T follicular helper cell (primary cell): Measurements from ENCODE around the gene LOXL4.
"Not testable (repeated sequence)": the region's sequence is repeated elsewhere in the genome, so short reads cannot be mapped to it uniquely, and the experiment has no call there.

Experiments
- DNase-seq: peaks from one replicate; pipeline ENCODE4 v3.0.0-alpha.2; 2020; ENCODE audit warnings: low read depth

The LOXL4 gene

DNA sequence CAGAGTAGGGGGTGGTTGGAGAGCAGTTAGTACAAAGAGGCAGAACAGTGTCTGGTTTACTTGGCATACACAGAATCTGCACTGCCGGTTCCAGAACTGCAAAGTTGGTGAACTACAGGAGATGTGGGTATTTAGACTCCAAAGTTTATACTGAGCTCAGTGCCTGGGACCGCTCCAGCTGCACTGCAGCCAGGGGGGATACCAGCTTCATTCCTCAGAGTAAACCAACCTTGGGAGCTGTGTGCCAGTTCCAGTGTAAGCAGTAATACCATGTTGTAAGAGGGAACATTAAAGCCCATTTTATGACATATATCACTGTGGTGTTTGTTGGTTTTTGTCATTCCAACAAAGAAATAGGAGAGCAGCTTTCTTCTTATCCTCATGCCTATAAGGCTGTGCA lies 23.4 kb downstream of the LOXL4 start:
- DNase-seq, result no peak

DNA sequence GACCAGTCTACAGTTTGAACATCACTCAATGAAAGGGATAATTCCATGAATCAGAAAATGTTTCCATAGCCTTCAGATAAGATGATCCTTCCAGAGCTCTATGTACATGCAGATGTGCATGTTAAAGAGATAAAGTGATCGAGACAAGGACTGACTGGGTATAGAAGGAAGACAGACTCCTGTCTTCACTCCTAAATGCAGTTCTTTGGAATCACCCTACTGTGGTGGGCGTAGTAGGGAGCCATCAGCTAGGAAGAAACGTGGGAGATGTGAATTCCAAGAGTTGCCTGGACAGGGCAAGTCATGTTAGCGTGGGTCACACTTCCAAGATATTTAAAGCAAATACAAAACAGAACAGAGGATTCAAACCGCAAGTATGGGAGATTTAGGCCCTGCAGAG lies 23.9 kb downstream of the LOXL4 start:
- no peak for DNase-seq

DNA sequence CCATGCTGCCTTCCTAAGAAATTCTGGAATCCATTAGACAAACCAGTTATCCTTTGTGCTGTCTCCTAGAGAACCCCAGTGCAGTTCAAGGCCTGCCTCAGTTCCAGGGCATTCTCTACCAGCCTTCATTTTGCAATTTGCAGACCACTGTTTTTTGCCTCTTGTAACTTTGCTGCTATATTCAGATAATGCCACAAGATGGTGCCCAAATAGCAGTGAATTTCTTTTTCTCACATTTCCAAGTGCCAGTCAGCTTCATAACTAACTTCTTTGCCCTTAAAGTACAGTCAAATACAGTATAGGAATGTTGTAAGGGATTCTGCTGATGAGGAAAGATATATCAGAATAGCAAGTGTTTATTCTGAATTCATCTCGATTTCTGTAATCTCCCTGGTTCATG lies 25.2 kb downstream of the LOXL4 start:
- DNase-seq, result no peak

DNA sequence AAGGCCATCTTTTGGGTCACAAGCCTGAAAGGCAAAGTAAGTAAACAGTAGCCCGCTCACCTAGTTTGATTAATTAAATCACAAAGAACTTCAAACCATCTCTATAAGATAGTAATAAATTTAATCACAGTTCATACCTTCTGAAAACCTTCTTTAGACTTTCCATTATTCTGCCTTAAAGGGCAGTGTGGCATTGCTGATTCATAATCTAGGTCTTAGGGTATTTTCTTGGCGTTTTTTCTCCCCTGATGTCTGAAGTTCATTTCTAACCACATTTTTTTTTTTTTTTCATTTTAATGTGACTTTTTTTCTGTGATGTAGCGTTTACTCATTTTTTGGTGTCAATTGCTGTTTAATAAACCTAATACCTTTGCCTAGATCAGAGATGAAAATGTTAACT lies 27.5 kb downstream of the LOXL4 start:
- no peak for DNase-seq

DNA sequence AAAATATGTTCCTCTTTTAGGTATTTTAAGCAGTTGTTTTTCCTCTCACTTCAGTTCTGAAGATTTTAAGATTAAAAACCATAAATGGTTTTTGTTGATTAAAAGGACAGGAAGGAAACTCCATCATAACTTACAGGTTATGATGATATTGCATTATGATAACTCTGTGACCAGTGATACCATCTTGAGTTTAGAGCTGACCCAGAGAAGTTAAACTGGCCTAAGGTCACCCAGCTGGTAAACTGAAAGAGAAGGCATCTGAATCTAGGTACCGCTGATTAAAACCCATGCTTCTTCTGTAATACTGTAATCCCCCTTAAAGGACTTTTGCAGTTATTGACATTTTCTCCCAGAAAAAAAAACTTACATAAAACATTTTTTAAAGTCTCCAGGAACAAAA lies 29.6 kb downstream of the LOXL4 start:
- no peak for DNase-seq

DNA sequence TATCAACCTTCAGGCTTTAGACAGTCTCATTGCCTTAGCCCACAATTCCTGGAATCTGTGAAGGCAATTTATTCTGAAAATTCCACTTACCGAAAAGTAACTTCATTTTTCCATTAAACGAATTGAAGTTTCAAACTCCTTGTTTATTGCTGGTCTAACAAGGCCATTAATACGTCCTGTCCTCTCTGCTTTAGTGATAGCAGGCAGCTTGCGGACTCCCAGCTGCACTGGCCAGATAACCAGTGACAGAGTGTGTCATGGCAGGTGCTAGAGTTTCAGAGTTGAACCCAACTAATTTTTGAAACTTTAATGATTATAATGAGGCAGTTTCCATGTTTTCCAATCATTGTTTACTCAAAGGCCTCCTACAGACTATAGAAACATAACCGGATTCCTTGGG lies 31.1 kb downstream of the LOXL4 start:
- no peak for DNase-seq

DNA sequence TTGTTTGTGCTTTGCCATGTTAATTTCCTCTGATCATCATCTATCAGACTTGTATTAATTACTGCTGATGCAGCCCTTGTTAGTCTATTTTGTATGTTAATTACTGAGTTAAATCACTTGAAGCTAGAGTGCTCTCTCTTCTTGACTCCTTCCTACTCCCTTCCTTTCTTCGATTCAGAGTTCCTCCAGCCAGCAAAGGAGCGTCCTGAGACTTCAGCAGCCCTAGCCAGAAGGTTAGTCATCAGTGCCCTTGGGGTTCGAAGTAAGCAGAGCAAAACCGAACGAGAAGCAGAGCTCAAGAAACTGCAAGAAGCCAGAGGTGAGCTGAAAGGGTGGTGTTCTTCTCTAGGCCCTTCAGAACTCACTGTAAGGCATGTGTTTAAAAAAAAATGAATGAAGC lies 32.1 kb downstream of the LOXL4 start:
- DNase-seq, result no peak

DNA sequence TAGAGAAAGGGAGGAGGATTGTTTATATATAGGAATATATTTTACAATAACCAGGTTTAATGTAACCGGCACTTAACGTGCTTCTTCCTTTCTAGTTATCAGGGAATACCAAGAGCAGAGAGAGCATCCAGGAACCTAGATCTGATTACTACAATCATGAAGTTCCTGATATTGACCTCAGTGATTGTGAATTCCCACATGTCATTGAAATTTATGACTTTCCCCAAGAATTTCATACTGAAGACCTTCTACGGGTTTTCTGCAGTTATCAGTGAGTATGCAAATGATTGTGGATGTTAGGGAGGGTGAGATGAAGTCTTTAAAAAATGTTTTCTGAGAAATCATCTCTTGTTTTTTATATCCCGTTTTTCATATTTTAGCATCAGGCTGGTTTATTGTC lies 36.6 kb downstream of the LOXL4 start:
- no peak for DNase-seq

DNA sequence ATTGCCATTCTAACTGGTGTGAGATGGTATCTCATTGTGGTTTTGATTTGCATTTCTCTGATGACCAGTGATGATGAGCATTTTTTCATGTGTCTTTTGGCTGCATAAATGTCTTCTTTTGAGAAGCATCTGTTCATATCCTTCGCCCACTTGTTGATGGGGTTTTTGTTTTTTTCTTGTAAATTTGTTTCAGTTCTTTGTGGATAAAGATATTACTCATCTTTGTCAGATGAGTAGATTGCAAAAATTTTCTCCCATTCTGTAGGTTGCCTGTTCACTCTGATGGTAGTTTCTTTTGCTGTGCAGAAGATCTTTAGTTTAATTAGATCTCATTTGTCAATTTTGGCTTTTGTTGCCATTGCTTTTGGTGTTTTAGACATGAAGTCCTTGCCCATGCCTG lies 39.7 kb downstream of the LOXL4 start:
- DNase-seq, result not testable (repeated sequence)

DNA sequence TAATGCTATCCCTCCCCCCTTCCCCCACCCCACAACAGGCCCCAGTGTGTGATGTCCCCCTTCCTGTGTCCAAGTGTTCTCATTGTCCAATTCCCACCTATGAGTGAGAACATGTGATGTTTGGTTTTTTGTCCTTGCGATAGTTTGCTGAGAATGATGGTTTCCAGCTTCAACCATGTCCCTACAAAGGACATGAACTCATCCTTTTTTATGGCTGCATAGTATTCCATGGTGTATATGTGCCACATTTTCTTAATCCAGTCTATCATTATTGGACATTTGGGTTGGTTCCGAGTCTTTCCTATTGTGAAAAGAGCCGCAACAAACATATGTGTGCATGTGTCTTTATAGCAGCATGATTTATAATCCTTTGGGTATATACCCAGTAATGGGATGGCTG lies 40.3 kb downstream of the LOXL4 start:
- not testable (repeated sequence) for DNase-seq

DNA sequence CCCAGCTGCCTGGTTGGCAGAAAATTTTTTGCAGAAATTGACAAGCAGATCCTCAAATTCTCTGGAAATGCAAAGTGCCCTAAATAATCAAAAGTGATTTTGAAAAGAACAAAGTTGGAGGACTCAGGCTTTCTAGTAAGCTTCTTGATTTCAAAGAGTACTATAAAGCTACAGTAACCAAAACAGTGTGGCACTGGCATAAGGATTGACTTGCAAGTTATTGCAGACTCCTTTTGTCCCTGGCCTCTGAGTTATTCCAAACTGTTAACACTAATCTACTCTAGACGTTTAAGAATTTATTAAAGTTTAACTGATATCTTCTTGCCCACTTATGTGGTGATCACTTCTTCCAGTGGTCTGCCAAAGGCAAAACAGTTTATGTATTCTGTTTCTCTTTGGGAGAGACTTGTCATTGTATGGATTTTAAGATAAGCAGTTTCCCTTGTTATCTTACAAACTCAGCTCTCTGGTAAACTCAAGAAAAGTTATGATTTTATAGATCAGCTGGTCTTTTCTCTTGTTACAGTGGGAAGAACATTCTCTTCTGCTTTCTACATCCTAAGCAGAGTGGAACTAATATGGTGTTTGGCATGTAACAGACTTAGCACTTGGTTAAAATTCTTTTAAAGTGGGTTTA lies 41.4 kb downstream of the LOXL4 start:
- DNase-seq, result no peak

DNA sequence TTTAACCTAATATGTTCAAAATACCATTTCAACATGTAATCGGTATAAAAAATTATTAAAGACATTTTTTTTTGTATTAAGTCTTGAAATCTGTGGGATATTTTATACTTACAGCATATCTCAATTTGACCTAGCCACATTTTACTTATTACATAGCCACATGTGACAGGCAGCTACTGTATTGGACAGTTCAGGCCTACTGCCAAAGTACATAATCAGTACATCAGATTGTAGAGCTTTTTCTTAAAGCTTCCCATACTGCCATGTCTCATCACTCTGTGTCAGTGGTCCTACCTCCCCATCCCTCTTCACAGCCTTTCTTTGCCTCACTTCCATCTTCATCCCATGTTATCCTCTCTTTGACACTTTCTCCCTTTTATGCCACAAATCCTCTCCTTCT lies 43.0 kb downstream of the LOXL4 start:
- DNase-seq, result no peak

DNA sequence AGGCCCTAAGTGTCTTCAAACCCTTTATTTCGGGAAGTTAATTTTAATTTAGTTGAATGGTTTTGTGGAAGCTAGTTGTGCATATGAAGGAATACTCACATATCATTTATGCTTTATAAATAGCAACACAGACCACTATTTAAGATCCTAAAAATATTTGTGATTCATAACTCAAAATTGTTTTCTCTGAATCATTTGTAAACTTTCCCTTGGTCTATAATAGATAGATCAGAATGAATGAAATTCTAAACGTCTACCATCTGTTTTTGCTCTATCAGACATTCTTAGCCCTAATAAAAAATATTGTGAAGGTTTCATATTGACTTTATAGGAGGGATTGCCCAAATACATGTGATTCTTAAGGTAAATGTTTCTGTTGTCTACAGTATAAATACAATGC lies 43.5 kb downstream of the LOXL4 start:
- DNase-seq, result no peak

DNA sequence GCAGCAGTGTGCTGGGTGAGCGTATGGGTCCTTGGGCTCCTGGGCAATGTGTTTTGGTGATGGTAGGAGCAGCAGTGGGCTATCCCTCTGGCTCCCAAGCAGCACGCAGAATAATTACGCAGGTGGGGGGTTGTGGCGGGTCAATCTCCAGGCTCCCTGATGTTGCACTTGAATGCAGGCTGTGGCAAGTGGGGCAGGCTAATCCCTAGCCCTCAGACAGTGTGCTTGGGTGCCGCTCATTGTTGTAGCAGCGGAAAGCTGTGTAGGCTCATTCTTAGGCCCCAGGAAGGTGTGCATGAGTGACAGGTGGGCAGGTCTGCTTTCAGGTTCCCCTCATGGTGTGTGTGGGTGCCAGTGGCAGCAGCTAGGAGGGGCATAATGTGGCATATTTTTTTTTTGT lies 44.1 kb downstream of the LOXL4 start:
- no peak for DNase-seq

DNA sequence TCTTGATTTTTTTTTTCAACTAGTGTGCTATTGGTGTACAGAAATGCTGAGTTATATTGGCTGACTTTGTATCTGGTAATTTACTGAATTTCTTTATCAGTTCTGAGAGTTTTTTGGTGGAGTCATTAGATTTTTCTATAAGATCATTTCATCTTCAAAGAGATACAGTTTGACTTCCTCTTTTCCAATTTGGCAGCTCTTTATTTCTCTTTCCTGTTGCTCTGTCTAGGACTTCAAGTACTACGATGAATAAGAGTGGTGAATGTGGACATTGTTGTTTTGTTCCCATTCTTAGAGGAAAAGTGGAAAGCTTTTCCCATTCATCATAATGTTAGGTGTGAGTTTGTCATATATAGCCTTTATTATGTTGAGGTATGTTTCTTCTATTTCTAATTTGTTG lies 50.2 kb downstream of the LOXL4 start:
- no peak for DNase-seq

DNA sequence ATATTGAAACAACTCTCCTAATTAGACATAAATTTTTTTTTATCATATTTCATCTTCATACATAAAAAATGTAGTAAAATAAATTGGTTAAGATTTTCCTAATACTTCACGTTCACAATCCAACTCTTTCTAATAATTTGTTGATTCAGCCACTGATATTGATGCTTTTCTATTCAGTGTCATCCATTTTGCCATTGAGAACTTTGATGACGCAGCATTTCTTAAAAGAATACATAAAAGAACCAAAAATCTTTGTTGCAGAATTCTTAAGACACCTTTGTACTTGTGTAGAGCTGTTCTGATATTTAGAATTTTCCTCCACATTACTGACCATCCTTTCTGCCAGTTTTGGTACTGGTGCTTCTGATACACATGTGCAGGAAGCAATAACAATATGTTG lies 52.6 kb downstream of the LOXL4 start:
- no peak for DNase-seq

DNA sequence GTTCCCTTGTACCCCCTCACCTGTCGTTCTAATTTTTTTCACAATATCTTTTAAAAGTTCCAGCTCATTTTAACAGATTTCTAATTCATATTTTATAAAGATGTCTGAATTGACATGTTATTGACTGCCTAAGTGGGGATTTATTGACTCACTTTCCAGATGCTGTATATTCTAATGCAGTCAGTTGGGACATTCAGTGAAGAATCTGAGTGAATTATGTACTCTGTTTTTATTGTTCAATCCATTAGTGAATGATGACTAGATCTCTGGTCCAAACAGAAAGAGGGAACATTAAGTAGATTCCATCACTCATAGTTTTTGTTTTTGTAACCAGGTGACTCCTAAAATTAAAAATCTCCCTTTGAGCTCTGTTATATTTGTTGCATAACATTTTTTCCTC lies 54.3 kb downstream of the LOXL4 start:
- DNase-seq, result no peak

DNA sequence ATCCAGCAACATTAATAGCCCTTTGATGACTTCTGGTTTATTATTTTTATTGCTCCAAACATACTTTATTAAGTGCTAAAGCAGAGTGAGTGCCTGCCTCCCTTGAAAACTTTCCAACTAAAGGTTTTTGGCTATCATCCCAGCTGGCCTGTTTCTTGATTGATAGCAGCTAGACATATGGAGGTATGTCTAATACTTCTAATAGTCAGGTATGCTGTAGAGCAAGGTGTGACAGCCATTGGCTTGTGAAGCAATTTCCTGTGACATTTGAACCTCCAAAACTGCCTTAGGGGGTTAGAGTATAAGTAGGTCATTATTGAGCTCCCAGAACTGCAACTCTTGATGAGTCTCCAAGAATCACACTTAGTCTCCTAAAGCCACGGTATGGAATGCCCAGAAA lies 55.8 kb downstream of the LOXL4 start:
- no peak for DNase-seq

DNA sequence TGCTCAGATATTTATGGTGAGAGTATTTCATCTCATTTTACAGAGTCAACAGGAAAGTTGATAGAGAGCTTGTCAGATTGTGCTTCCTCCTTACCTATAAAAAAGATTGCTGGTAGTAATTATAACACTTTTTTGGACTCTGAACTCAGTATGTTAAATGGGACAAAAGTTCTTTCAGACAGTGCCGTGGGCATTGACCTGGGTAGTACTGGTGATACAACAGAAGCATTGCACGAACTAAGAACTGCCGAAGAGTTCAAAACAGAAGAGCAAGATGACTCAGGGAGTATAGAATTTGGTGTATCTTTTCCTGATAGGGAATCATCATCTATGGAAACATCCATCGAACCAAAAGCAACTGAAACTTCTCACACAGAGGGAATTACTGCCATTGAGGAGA lies 58.6 kb downstream of the LOXL4 start:
- no peak for DNase-seq

DNA sequence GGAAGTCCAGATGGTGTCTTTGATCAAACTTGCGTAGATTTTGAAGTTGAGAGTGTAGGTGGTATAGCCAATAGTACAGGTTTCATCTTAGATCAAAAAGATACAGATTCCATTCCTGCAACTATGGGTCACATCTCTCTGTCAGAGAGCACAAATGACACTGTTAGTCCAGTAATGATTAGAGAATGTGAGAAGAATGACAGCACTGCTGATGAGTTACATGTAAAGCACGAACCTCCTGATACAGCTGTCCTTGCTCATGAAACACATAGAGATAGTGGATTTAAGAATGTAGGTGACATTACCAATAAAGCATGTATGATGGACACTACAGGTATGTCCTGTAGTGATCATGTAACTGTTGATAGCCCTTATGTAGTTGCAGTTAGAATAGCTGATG lies 59.1 kb downstream of the LOXL4 start:
- DNase-seq, result no peak

DNA sequence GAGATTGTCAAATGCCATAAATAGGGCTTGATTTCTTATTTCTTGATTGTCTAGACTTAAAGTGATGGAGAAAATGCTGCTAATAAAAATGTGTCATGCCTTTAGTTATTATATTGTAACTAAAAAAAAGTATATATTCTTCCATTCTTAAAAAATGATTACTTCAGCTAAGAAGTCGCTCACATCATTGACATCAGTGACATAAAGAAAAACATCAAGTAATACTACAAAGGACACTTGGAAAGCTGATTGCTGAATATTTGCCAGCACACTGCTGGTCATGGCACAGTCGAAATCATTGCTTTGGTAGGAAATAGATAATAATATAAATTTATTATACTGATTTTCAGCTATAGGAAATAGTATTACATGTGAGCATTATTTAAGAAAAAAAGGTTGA lies 62.6 kb downstream of the LOXL4 start:
- no peak for DNase-seq

DNA sequence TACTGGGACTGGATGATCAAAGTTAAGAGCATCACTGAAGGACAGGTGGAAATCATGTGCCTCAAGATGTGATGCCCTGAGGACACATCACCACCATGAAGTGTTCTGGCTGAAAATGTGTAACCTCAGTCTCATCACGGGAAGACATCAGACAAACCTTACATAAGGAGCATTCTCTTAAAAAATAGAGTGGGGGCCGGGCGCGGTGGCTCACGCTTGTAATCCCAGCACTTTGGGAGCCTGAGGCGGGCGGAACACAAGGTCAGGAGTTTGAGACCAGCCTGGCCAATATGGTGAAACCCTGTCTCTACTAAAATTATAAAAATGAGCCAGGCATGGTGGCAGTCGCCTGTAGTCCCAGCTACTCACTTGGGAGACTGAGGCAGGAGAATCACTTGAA lies 65.6 kb downstream of the LOXL4 start:
- DNase-seq, result no peak

DNA sequence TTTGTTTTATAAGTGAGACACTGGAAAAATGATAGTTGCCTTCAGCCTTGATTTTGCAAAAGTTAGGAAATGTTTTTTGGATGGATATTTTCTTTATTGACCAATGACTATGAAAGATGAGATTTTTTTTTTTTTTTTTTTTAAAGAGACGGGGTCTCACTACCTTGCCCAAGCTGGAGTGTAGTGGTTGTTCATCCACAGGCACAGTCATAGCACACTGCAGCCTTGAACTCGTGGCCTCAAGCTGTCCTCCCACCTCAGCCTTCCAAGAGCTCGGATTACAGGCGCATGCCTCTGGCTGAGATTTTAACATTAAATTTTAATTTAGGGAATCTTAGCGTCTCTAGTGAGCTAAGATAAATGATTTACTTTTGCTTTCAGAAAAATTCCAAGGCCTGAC lies 66.2 kb downstream of the LOXL4 start:
- DNase-seq, result no peak
